Measurements from ENCODE around the gene BIRC6. TPM values are rescaled to one million over a fixed set of nuclear protein-coding genes. Genes with fewer than 3 reads are reported as not detected.

BIRC6 gene
- total RNA-seq, 1 donor = 298 TPM

GRCh38 chr2:32416519-32416918, 59.7 kb downstream of the BIRC6 start:
- no peak overlapping the region for H3K4me3 ChIP-seq (ENCODE audit: low read length)
- no peaks in the 10 kb centered on the region for H3K9me3 ChIP-seq (ENCODE audit: low read depth, low read length)
- no peaks in the 10 kb centered on the region for H3K27me3 ChIP-seq (ENCODE audit: insufficient read depth, low read length)
- no peaks in the 10 kb centered on the region for H3K4me1 ChIP-seq (ENCODE audit: insufficient read depth, low read length)

- H3K4me1 ChIP-seq (ENCODE audit: insufficient read depth, low read length) = no peaks in the 10 kb centered on the region
- no peak overlapping the region for H3K4me3 ChIP-seq (ENCODE audit: low read length)
- no peaks in the 10 kb centered on the region for H3K27me3 ChIP-seq (ENCODE audit: insufficient read depth, low read length)
- H3K9me3 ChIP-seq (ENCODE audit: low read depth, low read length) = no peaks in the 10 kb centered on the region
Observed at GRCh38 chr2:32417659-32418058, 60.8 kb downstream of the BIRC6 start.

GRCh38 chr2:32418778-32419177, 62.0 kb downstream of the BIRC6 start:
- Histone ChIP-seq H3K4me1 (ENCODE audit: insufficient read depth, low read length) (no peaks in the 10 kb centered on the region), H3K9me3 (ENCODE audit: low read depth, low read length) (no peaks in the 10 kb centered on the region)

GRCh38 chr2:32422133-32422532, 65.3 kb downstream of the BIRC6 start:
- H3K27me3 ChIP-seq (ENCODE audit: insufficient read depth, low read length) = no peaks in the 10 kb centered on the region
- H3K9me3 ChIP-seq (ENCODE audit: low read depth, low read length) = no peaks in the 10 kb centered on the region
- H3K4me1 ChIP-seq (ENCODE audit: insufficient read depth, low read length) = peaks cover 10% of the 10 kb centered on the region
- no peak overlapping the region for H3K4me3 ChIP-seq (ENCODE audit: low read length)

More at GRCh38 chr2:32418778-32419177, 62.0 kb downstream of the BIRC6 start:
- H3K27me3 ChIP-seq (ENCODE audit: insufficient read depth, low read length) = no peaks in the 10 kb centered on the region
- no peak overlapping the region for H3K4me3 ChIP-seq (ENCODE audit: low read length)

GRCh38 chr2:32423536-32423935, 66.7 kb downstream of the BIRC6 start:
- Histone ChIP-seq H3K9me3 (ENCODE audit: low read depth, low read length) (no peaks in the 10 kb centered on the region), H3K4me3 (ENCODE audit: low read length) (no peak overlapping the region), H3K27me3 (ENCODE audit: insufficient read depth, low read length) (no peaks in the 10 kb centered on the region)

GRCh38 chr2:32424739-32425138, 67.9 kb downstream of the BIRC6 start:
- peaks cover 10% of the 10 kb centered on the region for H3K4me1 ChIP-seq (ENCODE audit: insufficient read depth, low read length)
- no peaks in the 10 kb centered on the region for H3K9me3 ChIP-seq (ENCODE audit: low read depth, low read length)
- H3K27me3 ChIP-seq (ENCODE audit: insufficient read depth, low read length) = no peaks in the 10 kb centered on the region
- H3K4me3 ChIP-seq (ENCODE audit: low read length) = no peak overlapping the region

More at GRCh38 chr2:32423536-32423935, 66.7 kb downstream of the BIRC6 start:
- peaks cover 10% of the 10 kb centered on the region for H3K4me1 ChIP-seq (ENCODE audit: insufficient read depth, low read length)

GRCh38 chr2:32425719-32426141, 68.9 kb downstream of the BIRC6 start:
- Histone ChIP-seq H3K4me1 (ENCODE audit: insufficient read depth, low read length) (peaks cover 10% of the 10 kb centered on the region), H3K27me3 (ENCODE audit: insufficient read depth, low read length) (no peaks in the 10 kb centered on the region), H3K9me3 (ENCODE audit: low read depth, low read length) (no peaks in the 10 kb centered on the region), H3K4me3 (ENCODE audit: low read length) (no peak overlapping the region)

- Histone ChIP-seq H3K4me1 (ENCODE audit: insufficient read depth, low read length) (peaks cover 10% of the 10 kb centered on the region), H3K4me3 (ENCODE audit: low read length) (no peak overlapping the region), H3K9me3 (ENCODE audit: low read depth, low read length) (no peaks in the 10 kb centered on the region), H3K27me3 (ENCODE audit: insufficient read depth, low read length) (no peaks in the 10 kb centered on the region)
Observed at GRCh38 chr2:32427672-32428610, 71.1 kb downstream of the BIRC6 start.

- H3K4me1 ChIP-seq (ENCODE audit: insufficient read depth, low read length) = peaks cover under 1% of the 10 kb centered on the region
- no peak overlapping the region for H3K4me3 ChIP-seq (ENCODE audit: low read length)
- no peaks in the 10 kb centered on the region for H3K27me3 ChIP-seq (ENCODE audit: insufficient read depth, low read length)
- no peaks in the 10 kb centered on the region for H3K9me3 ChIP-seq (ENCODE audit: low read depth, low read length)
Observed at GRCh38 chr2:32430804-32431203, 74.0 kb downstream of the BIRC6 start.

GRCh38 chr2:32436150-32436549, 79.3 kb downstream of the BIRC6 start:
- H3K4me1 ChIP-seq (ENCODE audit: insufficient read depth, low read length) = no peaks in the 10 kb centered on the region
- H3K27me3 ChIP-seq (ENCODE audit: insufficient read depth, low read length) = no peaks in the 10 kb centered on the region

GRCh38 chr2:32442020-32442467, 85.2 kb downstream of the BIRC6 start:
- Histone ChIP-seq H3K4me1 (ENCODE audit: insufficient read depth, low read length) (no peaks in the 10 kb centered on the region), H3K4me3 (ENCODE audit: low read length) (no peak overlapping the region), H3K9me3 (ENCODE audit: low read depth, low read length) (no peaks in the 10 kb centered on the region), H3K27me3 (ENCODE audit: insufficient read depth, low read length) (no peaks in the 10 kb centered on the region)

More at GRCh38 chr2:32436150-32436549, 79.3 kb downstream of the BIRC6 start:
- H3K4me3 ChIP-seq (ENCODE audit: low read length) = no peak overlapping the region
- no peaks in the 10 kb centered on the region for H3K9me3 ChIP-seq (ENCODE audit: low read depth, low read length)

- H3K27me3 ChIP-seq (ENCODE audit: insufficient read depth, low read length) = no peaks in the 10 kb centered on the region
- H3K9me3 ChIP-seq (ENCODE audit: low read depth, low read length) = no peaks in the 10 kb centered on the region
- H3K4me3 ChIP-seq (ENCODE audit: low read length) = no peak overlapping the region
- no peaks in the 10 kb centered on the region for H3K4me1 ChIP-seq (ENCODE audit: insufficient read depth, low read length)
Observed at GRCh38 chr2:32446369-32446768, 89.5 kb downstream of the BIRC6 start.

- Histone ChIP-seq H3K9me3 (ENCODE audit: low read depth, low read length) (no peaks in the 10 kb centered on the region), H3K4me1 (ENCODE audit: insufficient read depth, low read length) (no peaks in the 10 kb centered on the region), H3K27me3 (ENCODE audit: insufficient read depth, low read length) (no peaks in the 10 kb centered on the region), H3K4me3 (ENCODE audit: low read length) (no peak overlapping the region)
Observed at GRCh38 chr2:32450851-32451250, 94.0 kb downstream of the BIRC6 start.

- H3K4me1 ChIP-seq (ENCODE audit: insufficient read depth, low read length) = no peaks in the 10 kb centered on the region
- no peak overlapping the region for H3K4me3 ChIP-seq (ENCODE audit: low read length)
Observed at GRCh38 chr2:32452338-32453064, 95.7 kb downstream of the BIRC6 start.

More at GRCh38 chr2:32452338-32453064, 95.7 kb downstream of the BIRC6 start:
- no peaks in the 10 kb centered on the region for H3K9me3 ChIP-seq (ENCODE audit: low read depth, low read length)
- no peaks in the 10 kb centered on the region for H3K27me3 ChIP-seq (ENCODE audit: insufficient read depth, low read length)

Data from mononuclear cell (primary cell).